ENCODE data around the gene GTF2A1L. TPM values are rescaled to one million over a fixed set of nuclear protein-coding genes. Genes with fewer than 3 reads are reported as not detected.

GTF2A1L gene
- total and polyA plus RNA-seq, 10 of the 15 experiments (the other 5 are each of a cell fraction or from before 2014, with no cell fraction given), result not detected

- no peak for FAIRE-seq
- no TSS peak for BruUV-seq (replicated peaks)
- Histone ChIP-seq H3K4me2 (ENCODE audit: control insufficient read depth, insufficient read depth) (no peak overlapping the region), H3K27me3 (replicated peaks in 1 of 2; ENCODE audit: control insufficient read depth in 2 of 2, insufficient read depth in 2 of 2, low read length in 1 of 2) (no peaks in the 10 kb centered on the region; a peak in 1 of 4 replicates), H3K79me2 (ENCODE audit: control insufficient read depth, insufficient read depth, low read length) (no peaks in the 10 kb centered on the region), H3K27ac (ENCODE audit: control insufficient read depth, insufficient read depth) (no peak overlapping the region), H3K36me3 (ENCODE audit: control insufficient read depth in 2 of 2, insufficient read depth in 2 of 2, low read length in 1 of 2) (no peaks in the 10 kb centered on the region), H3K4me1 (ENCODE audit: control insufficient read depth, insufficient read depth, low read length) (no peaks in the 10 kb centered on the region), H3K4me3 (no peak overlapping the region), H3K9ac (ENCODE audit: control insufficient read depth, insufficient read depth, low read length) (no peak overlapping the region), H4K20me1 (ENCODE audit: control insufficient read depth, insufficient read depth) (no peaks in the 10 kb centered on the region), H3K9me3 (replicated peaks; ENCODE audit: control insufficient read depth, insufficient read depth, low read length) (no peaks in the 10 kb centered on the region), H2AFZ (ENCODE audit: control insufficient read depth, low read depth, low read length) (no peak overlapping the region)
- ChIA-PET RAD21 (ENCODE audit: unreplicated experiment) (interaction anchor here (0.8 kb wide), 1 partner anchor 127 kb away, joined by 3 read pairs; no protein-coding TSS in a partner anchor), POLR2A (no interaction called here), CTCF (interaction anchor here (0.7 to 1.3 kb wide), 5 partner anchors 22 to 1100 kb away, joined by 3 to 4 read pairs (median 3); no protein-coding TSS in a partner anchor), SMC1A (ENCODE audit: uncharacterized antibody, unreplicated experiment) (interaction anchor here (0.9 kb wide), 1 partner anchor 34 kb away, joined by 3 read pairs; no protein-coding TSS in a partner anchor)
- 0% methylated on average over 2 of the region's 2 CpGs for WGBS (ENCODE audit: insufficient coverage, insufficient replicate concordance, low lambda C conversion rate, missing lambda C conversion rate)
- 0 out of 3 replicates have a peak, but pooled peaks have one; percentile 23 for ATAC-seq
- in situ Hi-C loops (cut with MboI) (no loop called here), intact Hi-C loops (cut with micrococcal nuclease; ENCODE audit: unreplicated experiment) (loop anchor here (1.0 kb wide), 1 partner anchor 127 kb away; no protein-coding TSS in a partner anchor)
- TF ChIP-seq RAD21 (IDR thresholded peaks at IDR 0.05; ENCODE audit: insufficient read depth, low read depth, low read length) (0 out of 2 replicates have a peak, but pooled peaks have one; percentile 15), FOS (IDR thresholded peaks at IDR 0.05; ENCODE audit: borderline replicate concordance, extremely low read depth, insufficient read length) (no peak), NFXL1 (IDR thresholded peaks at IDR 0.05; ENCODE audit: borderline replicate concordance) (no peak), SIN3A (IDR thresholded peaks at IDR 0.05; ENCODE audit: low read depth, low read length) (no peak), SMAD5 (IDR thresholded peaks at IDR 0.05; ENCODE audit: low read depth) (no peak), CREB1 (IDR thresholded peaks at IDR 0.05; ENCODE audit: low read depth) (no peak), HDAC2 (IDR thresholded peaks at IDR 0.05) (no peak)
- TF ChIP-seq, protein P1, sequence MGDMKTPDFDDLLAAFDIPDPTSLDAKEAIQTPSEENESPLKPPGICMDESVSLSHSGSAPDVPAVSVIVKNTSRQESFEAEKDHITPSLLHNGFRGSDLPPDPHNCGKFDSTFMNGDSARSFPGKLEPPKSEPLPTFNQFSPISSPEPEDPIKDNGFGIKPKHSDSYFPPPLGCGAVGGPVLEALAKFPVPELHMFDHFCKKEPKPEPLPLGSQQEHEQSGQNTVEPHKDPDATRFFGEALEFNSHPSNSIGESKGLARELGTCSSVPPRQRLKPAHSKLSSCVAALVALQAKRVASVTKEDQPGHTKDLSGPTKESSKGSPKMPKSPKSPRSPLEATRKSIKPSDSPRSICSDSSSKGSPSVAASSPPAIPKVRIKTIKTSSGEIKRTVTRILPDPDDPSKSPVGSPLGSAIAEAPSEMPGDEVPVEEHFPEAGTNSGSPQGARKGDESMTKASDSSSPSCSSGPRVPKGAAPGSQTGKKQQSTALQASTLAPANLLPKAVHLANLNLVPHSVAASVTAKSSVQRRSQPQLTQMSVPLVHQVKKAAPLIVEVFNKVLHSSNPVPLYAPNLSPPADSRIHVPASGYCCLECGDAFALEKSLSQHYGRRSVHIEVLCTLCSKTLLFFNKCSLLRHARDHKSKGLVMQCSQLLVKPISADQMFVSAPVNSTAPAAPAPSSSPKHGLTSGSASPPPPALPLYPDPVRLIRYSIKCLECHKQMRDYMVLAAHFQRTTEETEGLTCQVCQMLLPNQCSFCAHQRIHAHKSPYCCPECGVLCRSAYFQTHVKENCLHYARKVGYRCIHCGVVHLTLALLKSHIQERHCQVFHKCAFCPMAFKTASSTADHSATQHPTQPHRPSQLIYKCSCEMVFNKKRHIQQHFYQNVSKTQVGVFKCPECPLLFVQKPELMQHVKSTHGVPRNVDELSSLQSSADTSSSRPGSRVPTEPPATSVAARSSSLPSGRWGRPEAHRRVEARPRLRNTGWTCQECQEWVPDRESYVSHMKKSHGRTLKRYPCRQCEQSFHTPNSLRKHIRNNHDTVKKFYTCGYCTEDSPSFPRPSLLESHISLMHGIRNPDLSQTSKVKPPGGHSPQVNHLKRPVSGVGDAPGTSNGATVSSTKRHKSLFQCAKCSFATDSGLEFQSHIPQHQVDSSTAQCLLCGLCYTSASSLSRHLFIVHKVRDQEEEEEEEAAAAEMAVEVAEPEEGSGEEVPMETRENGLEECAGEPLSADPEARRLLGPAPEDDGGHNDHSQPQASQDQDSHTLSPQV (IDR thresholded peaks at IDR 0.05), result no peak
- DNase-seq (ENCODE audit: low read depth, low spot score), result no peak
Observed at GRCh38 chr2:48727560-48727959, 109.9 kb downstream of the GTF2A1L start.
